Pancreas (tissue), 10 donors: Measurements from ENCODE around the gene RPS6KA3. TPM values are rescaled to one million over a fixed set of nuclear protein-coding genes. Genes with fewer than 3 reads are reported as not detected.

Source experiments
- ATAC-seq, 4 donors: fragments of 200-7000 bp; cut with Tn5 transposase; one replicate each; pipeline versions ENCODE4 v1.8.0 to v1.9.1; 2020; ENCODE audit warnings: mild to moderate bottlenecking in 4 of 4, moderate library complexity in 4 of 4
- DNase-seq, 6 donors: peaks; one replicate each; pipeline ENCODE4 v3.0.0-alpha.2; 2020
- FAIRE-seq: peaks from 2 replicates; lab custom pipeline; 2012; peaks lifted over from hg19 to GRCh38; lab: Jason Lieb, UNC
- H3K27ac ChIP-seq, 4 donors: fragments of 200-600 bp; sonication (generic); 1 replicate in 3 of 4; 2 replicates in 1 of 4; pipeline versions ENCODE4 v1.5.0 to v1.8.0; 2020
- H3K27me3 ChIP-seq, 4 donors: fragments of 200-600 bp; one replicate each; pipeline ENCODE4 v1.8.0; 2021
- H3K36me3 ChIP-seq, 3 donors: fragments of 200-600 bp; sonication (generic) in 1 of 3; one replicate each; pipeline versions ENCODE4 v1.5.0 to v1.8.0; 2020 to 2021
- H3K4me1 ChIP-seq, 3 donors: fragments of 200-600 bp; one replicate each; pipeline ENCODE4 v1.8.0; 2021
- H3K4me3 ChIP-seq, 4 donors: fragments of 200-600 bp; sonication (generic) in 2 of 4; one replicate each; pipeline versions ENCODE4 v1.5.0 to v1.8.0; 2020 to 2021
- H3K9me3 ChIP-seq, 4 donors: fragments of 200-600 bp; one replicate each; pipeline ENCODE4 v1.8.0; 2021
- WGBS, 2 donors: extraction: QIAGEN DNeasy Blood & Tissue Kit; methylation state at CpG; one replicate each; pipeline ENCODE4 v1.1.7; 2013; 5-methylcytosine and 5-hydroxymethylcytosine counted together
- intact Hi-C, 3 donors: fragments of 100-400 bp; cut with DNase I; formaldehyde crosslinking; loops; one replicate each; pipeline versions ENCODE4 v1.11.1 to v1.14.2; 2022
- polyA plus RNA-seq, 2 donors: library from polyadenylated mRNA; stranded (reverse); fragments of 200-250 nt; gene quantifications; one replicate each; pipeline ENCODE4 v1.2.3, GENCODE V29; 2013
- total RNA-seq, 6 donors: library from RNA; stranded (reverse); fragmentation: NEBNext Ultra II Directional in 4 of 6; extraction: Animal tissue kit (Norgen Biotek cat#: 25700) in 4 of 6; gene quantifications; one replicate each; pipeline versions ENCODE4 v1.2.1 to v1.2.4, GENCODE V29; 2021 to 2023
- TF ChIP-seq, protein P1 (sequence below), 4 donors: fragments of 200-600 bp; sonication (generic) in 3 of 4; IDR thresholded peaks; one replicate each; pipeline versions ENCODE4 v1.5.0 to v1.8.0; 2021; ENCODE audit warnings: antibody characterized with exemption in 4 of 4
- donor health status: healthy with polysubstance abuse.
- donor health status: DM: no; HTN: no; CAD: no; lungs with moderate emphysema.
- donor health status: DM: no; HTN: no; CAD: no.
- donor health status: control.
- donor health status: control.
- donor health status: Bipolar disorder and iron deficiency.
- donor health status: DM: yes; HTN: yes; CAD: no.
- donor health status: DM: no; HTN: no; CAD: no.
- donor health status: DM: no; HTN: no; CAD: no.
- donor health status: DM: yes; HTN: yes; CAD: no.

Gene RPS6KA3
- total and polyA plus RNA-seq, 8 donors, result 4.8 to 29.8 (median 15.6) TPM

DNA sequence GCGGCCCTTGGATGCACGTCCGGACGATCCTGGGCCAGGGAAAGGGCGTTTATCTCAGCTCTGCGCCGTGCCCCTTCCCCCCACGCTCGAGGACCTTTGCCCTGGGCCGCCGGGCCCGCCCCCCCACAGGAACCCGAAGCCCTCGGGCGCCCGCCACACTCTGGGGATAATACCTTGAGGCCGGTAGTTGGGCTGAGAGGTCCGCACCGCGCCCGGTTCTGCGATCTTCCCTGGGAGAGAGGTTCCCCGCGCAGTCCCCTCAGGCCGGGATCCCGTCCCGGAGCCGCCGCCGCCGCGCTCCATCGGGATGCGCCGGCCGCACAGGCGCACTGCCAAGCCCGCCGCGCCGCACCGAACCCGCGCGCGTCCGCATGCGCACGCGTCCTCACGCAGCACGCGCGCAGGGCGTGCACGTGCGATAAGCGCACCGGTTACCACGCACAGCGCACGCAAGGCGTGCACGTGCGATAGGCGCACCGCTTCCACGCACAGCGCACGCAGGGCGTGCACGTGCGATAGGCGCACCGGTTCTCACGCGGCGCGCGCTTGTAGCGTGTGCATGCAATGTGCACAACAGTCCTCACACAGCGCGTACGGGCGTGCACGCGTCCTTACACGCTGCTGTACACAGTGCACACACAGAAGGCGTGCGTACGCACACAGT is 150.0 kb downstream of the RPS6KA3 start, which contains the start of gene MAP7D2:
MAP7D2 (minus strand) TSS at position 331 of the 664 bp plus-strand sequence; CDS start at position 303, 28 bp downstream.
- TF ChIP-seq, protein P1, sequence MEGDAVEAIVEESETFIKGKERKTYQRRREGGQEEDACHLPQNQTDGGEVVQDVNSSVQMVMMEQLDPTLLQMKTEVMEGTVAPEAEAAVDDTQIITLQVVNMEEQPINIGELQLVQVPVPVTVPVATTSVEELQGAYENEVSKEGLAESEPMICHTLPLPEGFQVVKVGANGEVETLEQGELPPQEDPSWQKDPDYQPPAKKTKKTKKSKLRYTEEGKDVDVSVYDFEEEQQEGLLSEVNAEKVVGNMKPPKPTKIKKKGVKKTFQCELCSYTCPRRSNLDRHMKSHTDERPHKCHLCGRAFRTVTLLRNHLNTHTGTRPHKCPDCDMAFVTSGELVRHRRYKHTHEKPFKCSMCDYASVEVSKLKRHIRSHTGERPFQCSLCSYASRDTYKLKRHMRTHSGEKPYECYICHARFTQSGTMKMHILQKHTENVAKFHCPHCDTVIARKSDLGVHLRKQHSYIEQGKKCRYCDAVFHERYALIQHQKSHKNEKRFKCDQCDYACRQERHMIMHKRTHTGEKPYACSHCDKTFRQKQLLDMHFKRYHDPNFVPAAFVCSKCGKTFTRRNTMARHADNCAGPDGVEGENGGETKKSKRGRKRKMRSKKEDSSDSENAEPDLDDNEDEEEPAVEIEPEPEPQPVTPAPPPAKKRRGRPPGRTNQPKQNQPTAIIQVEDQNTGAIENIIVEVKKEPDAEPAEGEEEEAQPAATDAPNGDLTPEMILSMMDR (IDR thresholded peaks at IDR 0.05), result no peak
- peak in 2 of 4 donors; percentile 29 to 30 for ATAC-seq
- Histone ChIP-seq H3K4me1 (peaks cover 0 to 11% (median 0%) of the 10 kb centered on the region in 3 donors), H3K27ac (no peak within 1 kb of the TSS), H3K27me3 (peaks cover 0 to 10% (median 0%) of the 10 kb centered on the region in 4 donors), H3K4me3 (peak within 1 kb of the TSS in 2 of 4 donors; percentile 6 to 21), H3K36me3 (no peaks in the 10 kb centered on the region), H3K9me3 (no peaks in the 10 kb centered on the region)
- intact Hi-C loops, result no loop called here
- FAIRE-seq, result no peak
- WGBS, 2 donors, result 14 to 41% methylated on average over 91 of the region's 91 CpGs
- peak in 1 of 6 donors; percentile 60 for DNase-seq

DNA sequence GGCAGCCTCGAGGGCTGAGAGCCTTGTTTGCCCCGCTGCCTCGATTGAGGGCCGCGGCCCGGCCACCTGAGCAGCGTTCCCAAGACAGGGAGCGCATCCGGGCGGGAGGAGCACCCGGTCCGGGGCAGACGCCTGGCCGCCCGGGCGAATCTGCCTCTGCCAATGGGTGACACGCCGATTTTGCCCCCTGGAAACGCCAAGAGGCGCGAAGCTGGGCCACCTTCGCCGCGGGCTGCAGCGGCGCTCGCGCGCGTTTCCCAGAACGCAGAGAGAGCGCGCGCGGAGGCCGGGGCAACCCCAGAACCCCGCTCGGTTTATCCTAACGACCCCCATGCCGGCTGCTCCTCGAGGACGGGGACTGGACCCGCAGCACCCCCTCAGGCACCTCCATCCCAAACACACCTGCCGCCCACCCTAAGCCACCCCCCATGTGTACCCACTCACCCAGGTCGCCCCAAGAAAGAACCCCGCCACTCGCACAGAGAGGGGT is 150.6 kb downstream of the RPS6KA3 start:
- peaks cover 0 to 10% (median 0%) of the 10 kb centered on the region in 4 donors for H3K27me3 ChIP-seq
- no peaks in the 10 kb centered on the region for H3K9me3 ChIP-seq
- DNase-seq, result peak in 1 of 6 donors; percentile 72
- no peak for FAIRE-seq
- intact Hi-C loops, result no loop called here
- peak in 1 of 4 donors; percentile 14 for ATAC-seq
- no peaks in the 10 kb centered on the region for H3K36me3 ChIP-seq
- no peak overlapping the region for H3K27ac ChIP-seq
- H3K4me1 ChIP-seq, result peaks cover 0 to 11% (median 0%) of the 10 kb centered on the region in 3 donors
- peak overlapping the region in 2 of 4 donors; percentile 6 to 21 for H3K4me3 ChIP-seq
- 21 to 29% methylated on average over 41 to 46 of the region's 47 CpGs for WGBS, 2 donors
- TF ChIP-seq, protein P1 (IDR thresholded peaks at IDR 0.05), result no peak

DNA sequence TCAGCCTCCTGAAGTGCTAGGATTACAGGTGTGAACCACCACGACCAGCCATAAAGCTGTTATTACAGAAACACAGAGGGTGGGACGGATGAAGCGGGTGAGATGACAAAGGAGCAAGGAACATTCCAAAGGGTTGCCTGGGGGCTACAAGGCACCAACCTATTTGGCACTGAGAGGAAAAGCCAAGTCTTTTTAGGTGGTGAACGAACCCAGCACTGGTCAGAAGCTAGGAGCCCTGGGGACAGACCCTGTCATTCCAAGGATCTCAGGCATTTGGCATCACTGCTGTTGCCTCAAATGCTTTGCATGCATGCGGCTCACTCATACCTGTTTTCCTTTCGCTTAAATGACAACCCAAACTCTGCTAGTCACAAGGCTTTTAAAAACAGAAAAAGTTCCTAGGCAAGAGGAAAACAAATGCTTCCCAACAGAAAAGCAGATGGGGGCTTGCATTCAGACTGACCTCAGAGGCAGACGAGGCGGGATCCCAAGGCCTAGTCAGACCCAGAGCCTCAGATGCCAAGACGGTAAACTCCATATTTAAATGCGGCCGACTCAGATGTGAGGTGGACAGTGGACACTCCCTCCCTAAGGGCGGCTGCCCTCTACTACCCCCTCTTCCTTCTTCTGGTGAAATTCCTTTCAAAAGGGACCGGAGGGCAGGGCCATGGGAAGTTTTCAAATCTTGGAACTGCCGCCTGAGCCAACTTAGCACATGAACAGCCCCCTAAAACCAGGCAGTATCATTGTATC is 154.5 kb downstream of the RPS6KA3 start:
- Histone ChIP-seq H3K27me3 (peaks cover 0 to 8% (median 0%) of the 10 kb centered on the region in 4 donors), H3K27ac (no peak overlapping the region), H3K4me1 (no peaks in the 10 kb centered on the region), H3K9me3 (no peaks in the 10 kb centered on the region), H3K4me3 (no peak overlapping the region), H3K36me3 (no peaks in the 10 kb centered on the region)
- FAIRE-seq (no peak), ATAC-seq (no peak), DNase-seq (no peak)
- WGBS, 2 donors, result 93 to 94% methylated on average over 14 of the region's 14 CpGs
- TF ChIP-seq, protein P1 (IDR thresholded peaks at IDR 0.05), result no peak
- intact Hi-C loops, result no loop called here

DNA sequence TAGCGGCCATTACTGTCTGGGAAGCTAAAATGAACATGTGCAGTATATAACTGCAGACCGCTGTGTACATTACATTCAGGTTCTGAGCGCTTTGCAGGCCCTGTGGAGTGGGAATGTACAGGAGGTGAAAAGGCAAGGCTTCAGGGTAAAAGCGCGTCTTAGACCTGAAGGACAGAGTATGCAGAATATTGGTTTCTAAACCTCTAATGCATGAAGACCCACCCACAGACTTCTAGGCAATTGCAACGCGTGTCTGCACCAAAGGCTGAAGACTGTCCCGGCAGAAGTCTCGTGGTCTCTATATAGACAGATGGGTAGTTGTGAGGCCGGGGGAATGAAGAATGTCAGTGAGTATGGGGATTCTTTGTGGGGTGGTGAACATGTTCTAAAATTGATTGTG is 155.4 kb downstream of the RPS6KA3 start:
- Histone ChIP-seq H3K4me3 (no peak overlapping the region), H3K9me3 (no peaks in the 10 kb centered on the region), H3K4me1 (no peaks in the 10 kb centered on the region), H3K27ac (no peak overlapping the region), H3K36me3 (no peaks in the 10 kb centered on the region), H3K27me3 (peaks cover 0 to 7% (median 0%) of the 10 kb centered on the region in 4 donors)
- TF ChIP-seq, protein P1 (IDR thresholded peaks at IDR 0.05), result no peak
- no peak for ATAC-seq
- FAIRE-seq, result no peak
- no peak for DNase-seq
- WGBS, 2 donors, result 95 to 96% methylated on average over 10 of the region's 10 CpGs
- intact Hi-C loops, result no loop called here
